Nephron (organoid): ENCODE data around the gene KIF5B.
A peak's percentile ranks its signal among the peaks of the same experiment; 100 is the strongest.
"Not testable (repeated sequence)": the region's sequence is repeated elsewhere in the genome, so short reads cannot be mapped to it uniquely, and the experiment has no call there.

ENCODE experiments used
- H3K27ac Mint-ChIP-seq, 3 experiments: 2 replicates each; pipeline ENCODE4 v1.8.0; 2020; ENCODE audit warnings: mixed read lengths in 3 of 3, mild to moderate bottlenecking in 2 of 3, moderate library complexity in 1 of 3
- H3K27me3 Mint-ChIP-seq: 2 replicates; pipeline ENCODE4 v1.8.0; 2021; ENCODE audit warnings: low read depth, mild to moderate bottlenecking, moderate library complexity, mixed read lengths
- H3K36me3 Mint-ChIP-seq: 2 replicates; pipeline ENCODE4 v1.8.0; 2020; ENCODE audit warnings: low read depth, mixed read lengths
- H3K4me1 Mint-ChIP-seq: 2 replicates; pipeline ENCODE4 v1.8.0; 2020; ENCODE audit warnings: mixed read lengths
- H3K4me3 Mint-ChIP-seq, 3 experiments: 2 replicates each; pipeline ENCODE4 v1.8.0; 2020; ENCODE audit warnings: mild to moderate bottlenecking in 3 of 3, mixed read lengths in 3 of 3, moderate library complexity in 2 of 3
- H3K9me3 Mint-ChIP-seq: 2 replicates; pipeline ENCODE4 v1.8.0; 2020; ENCODE audit warnings: mixed read lengths
- TF ChIP-seq, protein P1 (sequence below), 3 experiments: fragments of 200-600 bp; sonication (generic); IDR thresholded peaks; one replicate each; pipeline ENCODE4 v1.5.0; 2021; ENCODE audit warnings: antibody characterized with exemption in 3 of 3; ENCODE audit not compliant: unreplicated experiment in 3 of 3

KIF5B gene

GRCh38 chr10:32047881-32048280 is 8.3 kb downstream of the KIF5B start:
- H3K4me1 Mint-ChIP-seq = peaks cover 40% of the 10 kb centered on the region
- H3K4me3 Mint-ChIP-seq = no peak overlapping the region
- TF ChIP-seq, protein P1, sequence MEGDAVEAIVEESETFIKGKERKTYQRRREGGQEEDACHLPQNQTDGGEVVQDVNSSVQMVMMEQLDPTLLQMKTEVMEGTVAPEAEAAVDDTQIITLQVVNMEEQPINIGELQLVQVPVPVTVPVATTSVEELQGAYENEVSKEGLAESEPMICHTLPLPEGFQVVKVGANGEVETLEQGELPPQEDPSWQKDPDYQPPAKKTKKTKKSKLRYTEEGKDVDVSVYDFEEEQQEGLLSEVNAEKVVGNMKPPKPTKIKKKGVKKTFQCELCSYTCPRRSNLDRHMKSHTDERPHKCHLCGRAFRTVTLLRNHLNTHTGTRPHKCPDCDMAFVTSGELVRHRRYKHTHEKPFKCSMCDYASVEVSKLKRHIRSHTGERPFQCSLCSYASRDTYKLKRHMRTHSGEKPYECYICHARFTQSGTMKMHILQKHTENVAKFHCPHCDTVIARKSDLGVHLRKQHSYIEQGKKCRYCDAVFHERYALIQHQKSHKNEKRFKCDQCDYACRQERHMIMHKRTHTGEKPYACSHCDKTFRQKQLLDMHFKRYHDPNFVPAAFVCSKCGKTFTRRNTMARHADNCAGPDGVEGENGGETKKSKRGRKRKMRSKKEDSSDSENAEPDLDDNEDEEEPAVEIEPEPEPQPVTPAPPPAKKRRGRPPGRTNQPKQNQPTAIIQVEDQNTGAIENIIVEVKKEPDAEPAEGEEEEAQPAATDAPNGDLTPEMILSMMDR (IDR thresholded peaks at IDR 0.05; ENCODE audit: unreplicated experiment in 3 of 3) = no peak
- no peaks in the 10 kb centered on the region for H3K9me3 Mint-ChIP-seq
- H3K27me3 Mint-ChIP-seq = no peaks in the 10 kb centered on the region
- H3K36me3 Mint-ChIP-seq = peaks cover 55% of the 10 kb centered on the region
- no peak overlapping the region for H3K27ac Mint-ChIP-seq

- TF ChIP-seq, protein P1 (IDR thresholded peaks at IDR 0.05; ENCODE audit: unreplicated experiment in 3 of 3) = no peak
- Mint-ChIP-seq H3K27ac (no peak overlapping the region), H3K4me3 (no peak overlapping the region), H3K27me3 (no peaks in the 10 kb centered on the region), H3K4me1 (peaks cover 33% of the 10 kb centered on the region), H3K9me3 (no peaks in the 10 kb centered on the region), H3K36me3 (peaks cover 65% of the 10 kb centered on the region)
These were observed 10.1 kb downstream of the KIF5B start for GRCh38 chr10:32046151-32046550.

DNA sequence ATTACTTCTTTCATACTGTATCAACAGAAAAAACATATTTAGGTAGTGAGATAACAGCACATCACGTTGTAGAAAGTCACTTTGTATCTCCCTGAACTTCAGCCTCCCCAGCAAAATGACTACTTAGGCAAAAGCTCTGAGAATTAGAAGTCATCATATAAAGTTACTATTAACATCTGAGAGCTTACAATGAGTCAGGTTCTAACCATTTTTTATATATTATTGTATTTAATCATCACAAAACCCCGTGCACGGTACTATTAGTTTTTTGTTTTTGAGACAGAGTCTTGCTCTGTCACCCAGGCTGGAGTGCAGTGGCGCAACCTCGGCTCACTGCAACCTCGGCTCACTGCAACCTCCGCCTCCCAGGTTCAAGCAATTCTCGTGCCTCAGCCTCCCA is 13.5 kb downstream of the KIF5B start:
- H3K27ac Mint-ChIP-seq = peak overlapping the region in 1 of 3 experiments; percentile 7
- not testable (repeated sequence) for H3K4me3 Mint-ChIP-seq, H3K9me3 Mint-ChIP-seq, H3K27me3 Mint-ChIP-seq
- peaks cover 22% of the 10 kb centered on the region for H3K4me1 Mint-ChIP-seq
- peaks cover 70% of the 10 kb centered on the region for H3K36me3 Mint-ChIP-seq

DNA sequence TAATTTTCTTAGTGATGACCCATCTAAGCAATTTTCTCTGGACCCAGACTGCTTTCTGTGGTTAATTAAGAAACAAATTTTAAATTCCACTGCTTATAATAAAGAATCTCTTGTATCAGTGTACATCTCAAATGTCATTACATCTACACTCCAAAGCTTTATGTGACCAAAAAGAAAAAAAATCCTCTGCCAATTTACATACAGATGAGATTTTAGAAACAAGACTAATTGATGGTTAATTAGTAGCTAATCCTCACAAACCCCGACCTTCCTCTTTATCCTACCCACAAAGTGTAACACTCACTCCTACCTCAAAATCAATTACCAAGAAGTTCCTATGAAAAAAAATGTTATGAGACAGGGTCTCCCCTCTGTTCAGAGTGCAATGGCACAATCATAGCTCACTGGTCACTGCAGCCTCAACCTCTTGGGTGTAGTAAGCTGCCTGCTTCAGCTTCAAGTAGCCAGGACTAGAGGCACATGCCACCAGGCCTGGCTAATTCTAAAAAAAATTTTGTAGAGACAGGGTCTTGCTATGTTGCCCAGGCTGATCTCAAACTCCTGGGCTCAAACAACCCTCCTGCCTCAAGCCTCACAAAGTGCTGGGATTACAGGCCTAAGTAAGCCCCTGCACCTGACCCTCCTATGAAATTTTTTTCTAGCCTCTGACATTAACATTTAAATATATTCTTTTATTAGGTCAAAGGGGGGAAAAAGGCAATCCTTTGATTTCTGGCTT is 14.8 kb downstream of the KIF5B start:
- H3K9me3 Mint-ChIP-seq = no peaks in the 10 kb centered on the region
- TF ChIP-seq, protein P1 (IDR thresholded peaks at IDR 0.05; ENCODE audit: unreplicated experiment in 3 of 3) = no peak
- peak overlapping the region in 2 of 3 experiments; percentile 14 to 36 for H3K27ac Mint-ChIP-seq
- peaks cover 22% of the 10 kb centered on the region for H3K4me1 Mint-ChIP-seq
- no peaks in the 10 kb centered on the region for H3K27me3 Mint-ChIP-seq
- H3K4me3 Mint-ChIP-seq = no peak overlapping the region
- peaks cover 69% of the 10 kb centered on the region for H3K36me3 Mint-ChIP-seq

DNA sequence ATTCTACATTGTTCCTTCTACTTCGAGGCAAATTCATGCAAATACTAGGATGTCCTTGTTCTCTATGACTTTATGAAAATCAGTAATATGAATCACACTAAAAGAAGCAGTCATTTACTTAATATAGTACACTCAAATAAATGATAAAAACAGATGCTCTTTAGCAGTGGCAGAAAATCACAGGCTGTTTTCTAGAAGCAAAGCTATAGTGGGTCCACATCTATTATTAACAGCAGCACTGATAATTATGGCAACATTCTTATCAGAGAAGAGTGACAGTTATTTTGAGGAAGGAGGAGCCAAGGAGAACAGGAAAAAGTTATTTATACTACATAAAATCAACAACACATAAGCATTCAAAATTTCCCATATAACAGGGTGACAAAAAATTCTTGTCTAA is 16.5 kb downstream of the KIF5B start:
- TF ChIP-seq, protein P1 (IDR thresholded peaks at IDR 0.05; ENCODE audit: unreplicated experiment in 3 of 3) = no peak
- Mint-ChIP-seq H3K27ac (peak overlapping the region; percentile 28 to 52 (median 31)), H3K36me3 (peaks cover 65% of the 10 kb centered on the region), H3K4me3 (no peak overlapping the region), H3K9me3 (no peaks in the 10 kb centered on the region), H3K27me3 (no peaks in the 10 kb centered on the region), H3K4me1 (peaks cover 22% of the 10 kb centered on the region)

- TF ChIP-seq, protein P1 (IDR thresholded peaks at IDR 0.05; ENCODE audit: unreplicated experiment in 3 of 3) = no peak
- Mint-ChIP-seq H3K4me1 (peaks cover 22% of the 10 kb centered on the region), H3K9me3 (no peaks in the 10 kb centered on the region), H3K36me3 (peaks cover 65% of the 10 kb centered on the region), H3K4me3 (no peak overlapping the region), H3K27ac (no peak overlapping the region), H3K27me3 (no peaks in the 10 kb centered on the region)
These were observed 17.4 kb downstream of the KIF5B start for GRCh38 chr10:32038777-32039176.
